ENCODE data around the gene GPR61.

The GPR61 gene

DNA sequence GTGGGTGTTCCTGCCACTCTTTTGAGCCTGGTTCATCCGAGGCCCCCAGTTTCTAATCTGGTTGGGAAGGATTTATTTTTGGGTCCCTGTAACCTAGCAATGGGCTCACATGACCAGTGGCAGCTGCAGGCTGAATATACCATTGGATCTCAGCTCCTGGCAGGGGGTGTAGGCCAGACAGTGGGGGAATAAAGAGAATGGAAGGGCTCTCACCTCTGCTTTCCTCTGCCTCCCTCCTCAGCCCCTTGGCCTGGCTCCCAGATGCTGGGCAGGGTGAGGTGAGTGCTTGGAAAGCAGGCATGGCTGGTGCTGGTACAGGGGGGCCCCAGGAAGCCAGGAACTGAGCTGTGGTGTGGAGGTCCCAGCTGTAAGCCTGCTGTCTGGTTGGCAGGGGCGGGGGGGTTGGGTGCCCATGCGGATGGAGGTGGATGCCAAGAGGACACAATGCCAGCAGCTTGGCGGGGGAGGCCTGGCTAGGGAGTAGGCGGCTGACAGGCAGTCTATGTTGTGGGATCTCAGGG lies 3.6 kb upstream of the GPR61 start:
- DNase-seq (ENCODE audit: low read depth in 2 of 2), result no peak

DNA sequence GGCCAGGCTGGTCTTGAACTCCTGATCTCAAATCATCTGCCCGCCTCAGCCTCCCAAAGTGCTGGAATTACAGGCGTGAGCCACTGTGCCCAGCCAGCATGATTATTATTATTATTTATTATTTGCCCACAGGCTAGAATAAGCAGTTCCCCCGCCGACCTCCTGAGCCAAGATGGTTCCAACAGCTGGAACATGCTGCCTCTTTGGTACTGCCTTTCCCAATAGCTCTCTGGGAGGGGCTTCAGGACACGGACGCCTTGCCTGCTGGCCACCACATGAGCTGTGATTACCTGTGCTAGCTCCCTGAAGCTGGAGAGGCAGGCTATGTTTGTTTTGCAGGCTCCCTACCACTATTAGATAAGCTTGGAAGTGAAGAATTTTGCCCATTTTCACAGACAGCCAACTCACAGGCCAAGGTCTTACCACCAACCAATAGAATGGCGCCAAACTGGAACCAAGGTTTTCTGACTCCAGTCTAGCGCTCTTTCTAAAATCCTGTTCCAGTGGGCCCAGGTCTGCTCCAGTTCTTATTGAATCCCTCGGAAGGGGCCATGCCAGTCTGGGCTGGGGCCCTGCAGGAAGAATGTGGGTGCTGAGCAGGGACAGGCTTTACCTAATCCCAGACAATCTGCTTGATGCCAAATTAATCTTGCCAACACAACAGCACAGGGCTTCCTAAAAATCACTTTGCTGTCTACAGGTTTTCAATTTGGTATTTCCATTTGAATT lies 2.1 kb upstream of the GPR61 start:
- DNase-seq (ENCODE audit: low read depth in 2 of 2), result no peak

DNA sequence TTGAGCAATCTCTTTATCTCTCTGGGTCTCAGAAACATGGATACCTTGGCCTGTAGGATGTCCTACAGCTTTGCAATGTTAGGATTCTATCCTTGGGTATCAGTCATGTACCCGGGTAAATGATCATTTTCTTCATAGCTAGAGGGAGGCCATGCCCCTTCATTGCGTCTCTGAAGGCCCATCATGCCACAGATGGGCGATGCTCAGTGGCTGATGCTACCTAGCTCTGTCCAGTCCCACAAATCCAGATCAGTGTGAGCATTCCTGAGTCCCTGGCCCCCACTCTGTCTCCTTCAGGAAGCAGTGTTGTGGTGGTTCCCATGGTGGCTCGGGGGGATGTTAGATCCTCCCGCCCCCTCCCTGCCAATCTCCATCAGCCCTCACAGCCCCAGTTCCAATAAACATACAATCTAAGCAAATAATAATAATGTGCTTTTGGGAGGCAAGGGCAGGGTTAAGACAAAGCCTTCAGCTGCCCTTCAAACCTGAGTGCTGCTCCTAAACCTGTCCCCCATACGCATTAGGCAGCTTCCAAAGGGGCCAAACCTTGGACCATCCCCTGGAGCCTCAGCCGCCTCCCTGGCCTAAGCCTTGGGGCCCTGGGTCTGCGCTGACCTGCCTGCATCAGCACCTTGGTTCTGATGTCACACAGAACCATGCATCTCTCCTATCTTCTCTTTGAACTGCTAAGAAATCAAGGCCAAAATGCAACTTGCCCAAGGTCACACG lies 681 bp upstream of the GPR61 start:
- no peak for DNase-seq (ENCODE audit: low read depth in 2 of 2)

DNA sequence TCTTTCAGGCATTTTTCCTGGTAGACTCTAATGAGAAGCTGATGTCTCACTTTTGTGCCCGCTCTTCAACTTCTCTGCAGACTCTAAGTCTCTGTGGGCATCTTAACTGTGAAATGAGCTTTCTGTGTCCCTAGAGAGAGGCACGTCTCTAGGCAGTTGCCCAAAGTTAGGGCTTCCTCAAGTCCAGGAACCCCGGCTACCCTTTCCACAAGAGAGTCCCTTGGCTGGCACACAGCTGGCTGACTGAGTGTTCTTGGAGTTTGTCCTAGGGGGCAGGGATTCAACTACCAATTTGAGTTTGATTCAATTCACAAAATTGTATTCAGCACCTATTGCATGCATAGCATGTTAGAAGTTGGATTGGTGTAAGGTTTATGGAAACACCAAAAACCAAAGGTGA lies 1.4 kb downstream of the GPR61 start:
- no peak for DNase-seq (ENCODE audit: low read depth in 2 of 2)

DNA sequence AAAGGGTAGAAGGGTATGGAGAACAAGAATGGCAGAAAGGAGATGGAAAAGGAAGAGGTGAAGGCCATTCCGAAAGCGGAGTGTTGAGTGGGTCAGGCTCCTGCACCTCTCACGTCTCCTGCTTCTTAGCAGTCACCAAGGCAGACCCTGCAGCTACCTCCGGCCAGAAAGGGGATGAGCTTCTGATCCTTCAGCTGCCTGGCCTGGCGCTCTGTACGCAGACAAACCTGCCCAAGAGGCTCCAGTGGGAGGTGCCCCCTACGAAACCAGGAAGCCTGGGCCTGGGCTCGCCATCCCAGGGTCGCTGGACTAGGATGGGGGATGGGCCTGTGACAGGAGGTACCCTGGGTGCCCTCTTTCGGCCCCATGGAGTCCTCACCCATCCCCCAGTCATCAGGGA lies 3.0 kb downstream of the GPR61 start:
- DNase-seq (ENCODE audit: low read depth in 2 of 2), result no peak

DNA sequence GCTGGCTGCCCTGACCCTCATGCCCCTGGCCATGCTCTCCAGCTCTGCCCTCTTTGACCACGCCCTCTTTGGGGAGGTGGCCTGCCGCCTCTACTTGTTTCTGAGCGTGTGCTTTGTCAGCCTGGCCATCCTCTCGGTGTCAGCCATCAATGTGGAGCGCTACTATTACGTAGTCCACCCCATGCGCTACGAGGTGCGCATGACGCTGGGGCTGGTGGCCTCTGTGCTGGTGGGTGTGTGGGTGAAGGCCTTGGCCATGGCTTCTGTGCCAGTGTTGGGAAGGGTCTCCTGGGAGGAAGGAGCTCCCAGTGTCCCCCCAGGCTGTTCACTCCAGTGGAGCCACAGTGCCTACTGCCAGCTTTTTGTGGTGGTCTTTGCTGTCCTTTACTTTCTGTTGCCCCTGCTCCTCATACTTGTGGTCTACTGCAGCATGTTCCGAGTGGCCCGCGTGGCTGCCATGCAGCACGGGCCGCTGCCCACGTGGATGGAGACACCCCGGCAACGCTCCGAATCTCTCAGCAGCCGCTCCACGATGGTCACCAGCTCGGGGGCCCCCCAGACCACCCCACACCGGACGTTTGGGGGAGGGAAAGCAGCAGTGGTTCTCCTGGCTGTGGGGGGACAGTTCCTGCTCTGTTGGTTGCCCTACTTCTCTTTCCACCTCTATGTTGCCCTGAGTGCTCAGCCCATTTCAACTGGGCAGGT lies 3.8 kb downstream of the GPR61 start:
- DNase-seq (ENCODE audit: low read depth in 2 of 2), result no peak

DNA sequence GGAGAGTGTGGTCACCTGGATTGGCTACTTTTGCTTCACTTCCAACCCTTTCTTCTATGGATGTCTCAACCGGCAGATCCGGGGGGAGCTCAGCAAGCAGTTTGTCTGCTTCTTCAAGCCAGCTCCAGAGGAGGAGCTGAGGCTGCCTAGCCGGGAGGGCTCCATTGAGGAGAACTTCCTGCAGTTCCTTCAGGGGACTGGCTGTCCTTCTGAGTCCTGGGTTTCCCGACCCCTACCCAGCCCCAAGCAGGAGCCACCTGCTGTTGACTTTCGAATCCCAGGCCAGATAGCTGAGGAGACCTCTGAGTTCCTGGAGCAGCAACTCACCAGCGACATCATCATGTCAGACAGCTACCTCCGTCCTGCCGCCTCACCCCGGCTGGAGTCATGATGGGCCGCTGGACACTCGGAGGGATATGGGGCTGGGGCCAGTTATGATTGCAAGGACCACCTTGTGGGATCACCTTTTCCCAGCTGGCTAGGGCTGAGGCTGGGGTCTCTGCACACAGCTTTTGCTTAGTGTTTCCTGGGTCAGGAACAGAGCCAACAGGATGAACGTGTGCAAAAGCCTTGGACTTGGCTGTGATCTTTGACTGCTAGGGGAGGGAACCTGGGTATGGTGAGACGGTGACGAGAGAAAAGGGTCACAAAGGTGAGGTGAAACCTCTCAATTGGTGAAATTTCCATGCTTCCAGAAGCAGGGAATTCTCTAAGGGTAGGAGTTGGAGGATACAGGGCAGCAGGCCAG lies 4.5 kb downstream of the GPR61 start:
- no peak for DNase-seq (ENCODE audit: low read depth in 2 of 2)

DNA sequence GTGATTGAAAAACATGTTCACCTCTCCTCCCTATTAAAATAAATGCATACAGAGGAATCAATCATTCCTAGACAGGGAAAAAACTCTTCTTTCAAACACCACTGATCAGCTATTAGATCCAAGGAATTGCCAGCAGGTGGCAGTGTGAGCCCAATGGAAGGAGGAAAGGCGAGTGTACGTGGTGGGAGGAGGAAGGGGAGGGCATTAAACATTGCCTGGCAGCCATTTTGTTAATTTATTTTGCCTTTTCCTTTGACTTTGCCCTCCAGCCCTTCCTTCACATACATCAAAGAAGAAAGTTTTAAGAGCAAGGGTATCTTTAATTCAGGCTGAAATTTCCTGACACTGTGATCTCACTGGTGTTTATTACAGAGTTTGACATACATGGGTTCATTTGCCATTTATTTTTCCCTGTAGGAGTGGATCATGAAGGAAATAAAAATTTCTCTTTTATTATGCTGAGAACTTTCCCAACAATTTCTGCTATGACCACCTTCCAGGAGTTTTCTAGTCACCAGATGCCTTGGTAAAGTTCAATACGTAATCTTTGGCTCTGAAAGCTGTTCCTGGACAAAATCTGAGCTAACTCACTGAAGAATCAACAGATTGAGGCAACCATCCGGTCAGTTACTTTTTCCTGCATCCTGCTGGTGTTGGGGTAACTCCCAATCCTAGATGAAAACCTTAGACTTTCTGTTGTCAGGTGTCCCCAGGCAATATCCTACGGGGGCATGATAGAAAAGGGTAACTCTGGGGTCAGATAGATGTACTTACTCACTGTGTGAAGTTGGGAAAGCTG lies 6.8 kb downstream of the GPR61 start:
- DNase-seq (ENCODE audit: low read depth in 2 of 2), result peak; percentile 74 to 79

DNA sequence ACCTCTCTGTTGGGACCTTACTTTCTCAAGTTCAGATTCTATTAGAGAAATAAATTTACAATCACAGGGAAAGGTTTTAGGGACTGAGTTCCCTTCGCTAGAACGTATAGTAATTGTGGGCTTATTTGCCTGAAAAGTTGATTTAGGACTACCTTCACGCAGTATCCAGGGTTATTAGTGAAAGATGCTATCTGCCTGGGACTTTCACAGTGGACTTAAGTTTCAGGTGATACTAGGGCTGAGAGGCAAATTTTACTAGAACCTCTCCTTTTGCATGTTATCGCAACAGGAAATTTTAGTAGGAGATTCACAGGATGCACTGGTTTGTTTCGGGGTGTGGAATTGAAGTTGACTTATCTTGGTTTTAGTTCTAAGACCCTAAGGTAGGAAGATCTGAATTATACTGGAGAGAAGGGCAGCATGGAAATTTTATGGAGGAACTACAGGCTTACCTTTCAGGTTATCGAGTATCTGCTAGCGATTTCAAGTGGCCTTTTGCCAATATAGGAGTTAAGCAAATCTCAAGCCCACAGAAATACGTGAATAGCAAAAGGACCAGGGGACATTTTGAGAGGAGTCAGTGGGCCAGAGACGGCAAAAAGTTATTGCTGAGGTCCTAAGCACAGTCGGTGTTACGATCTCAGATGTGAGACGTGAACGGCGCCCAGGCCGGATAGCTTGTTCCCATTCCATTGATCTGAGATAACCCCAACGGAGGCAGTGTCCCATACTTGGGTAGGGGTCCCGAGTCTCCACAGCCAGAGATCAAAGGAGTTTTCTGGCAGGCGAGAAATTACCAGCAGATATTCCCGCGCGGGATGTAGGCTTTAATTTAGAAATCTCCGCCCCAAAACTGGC lies 8.0 kb downstream of the GPR61 start:
- no peak for DNase-seq (ENCODE audit: low read depth in 2 of 2)

DNA sequence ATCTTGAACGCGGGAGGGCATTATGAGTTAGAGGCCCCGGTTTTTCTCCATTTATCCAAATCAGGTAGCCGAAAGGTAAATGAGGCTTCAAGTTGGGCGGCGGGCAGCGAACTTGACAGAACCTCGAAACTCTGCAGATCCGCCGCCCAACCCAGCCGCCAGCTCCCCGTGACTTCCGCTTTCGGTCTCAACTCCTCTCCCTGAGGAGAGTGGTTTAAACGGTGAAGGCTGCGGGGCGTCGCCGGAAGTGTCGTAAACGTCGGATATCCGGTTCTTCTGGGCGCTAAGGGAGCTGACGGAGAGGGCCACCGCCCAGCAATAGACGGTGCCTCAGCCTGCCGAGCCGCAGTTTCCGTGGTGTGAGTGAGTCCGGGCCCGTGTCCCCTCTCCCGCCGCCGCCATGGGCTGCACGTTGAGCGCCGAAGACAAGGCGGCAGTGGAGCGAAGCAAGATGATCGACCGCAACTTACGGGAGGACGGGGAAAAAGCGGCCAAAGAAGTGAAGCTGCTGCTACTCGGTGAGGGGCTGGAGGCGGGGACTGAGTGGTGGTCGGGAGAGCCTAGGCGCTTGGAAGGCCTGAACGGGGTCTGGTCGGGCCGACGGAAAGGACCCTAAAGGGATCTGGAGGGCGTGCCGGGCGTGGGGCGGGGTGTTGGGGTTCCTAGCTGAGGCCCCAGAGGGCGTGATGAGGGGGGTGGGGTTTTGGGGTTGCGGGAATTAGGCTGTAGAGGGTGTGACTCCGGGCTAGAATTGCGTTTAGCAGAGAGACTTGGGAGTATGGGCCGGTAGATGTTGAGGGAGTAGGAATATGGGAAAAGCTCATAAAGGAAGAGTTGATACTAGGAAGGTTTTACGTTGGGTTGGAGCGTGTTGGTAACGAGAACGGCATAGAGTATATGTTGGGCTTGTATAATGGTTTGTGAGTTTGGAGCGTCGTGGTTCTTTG lies 8.9 kb downstream of the GPR61 start, which contains the start of gene GNAI3:
Gene GNAI3, plus strand, starts transcription at position 295 of the 947 bp plus-strand sequence. Its CDS starts 106 bp downstream, at position 401.
- peak; percentile 93 for DNase-seq (ENCODE audit: low read depth in 2 of 2)

DNA sequence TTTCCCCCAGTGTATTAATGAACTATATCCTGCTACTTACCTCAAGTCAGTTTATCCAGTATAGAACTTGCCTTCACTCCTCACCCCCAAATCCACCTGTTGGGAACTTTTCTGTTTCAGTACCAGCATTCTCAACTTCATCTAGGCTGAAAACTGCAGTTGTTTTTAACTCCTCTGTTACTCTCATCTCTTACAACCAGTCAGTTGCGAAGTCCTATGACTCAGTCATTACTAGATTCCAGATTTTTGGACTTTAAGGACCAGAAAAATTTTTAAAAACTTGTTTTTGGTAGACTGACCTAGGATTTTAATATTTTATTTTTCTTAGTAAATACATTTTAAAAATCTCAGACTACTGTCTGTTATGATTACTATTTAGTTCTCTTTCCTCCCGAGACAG lies 16.9 kb downstream of the GPR61 start:
- DNase-seq (ENCODE audit: low read depth in 2 of 2), result no peak

DNA sequence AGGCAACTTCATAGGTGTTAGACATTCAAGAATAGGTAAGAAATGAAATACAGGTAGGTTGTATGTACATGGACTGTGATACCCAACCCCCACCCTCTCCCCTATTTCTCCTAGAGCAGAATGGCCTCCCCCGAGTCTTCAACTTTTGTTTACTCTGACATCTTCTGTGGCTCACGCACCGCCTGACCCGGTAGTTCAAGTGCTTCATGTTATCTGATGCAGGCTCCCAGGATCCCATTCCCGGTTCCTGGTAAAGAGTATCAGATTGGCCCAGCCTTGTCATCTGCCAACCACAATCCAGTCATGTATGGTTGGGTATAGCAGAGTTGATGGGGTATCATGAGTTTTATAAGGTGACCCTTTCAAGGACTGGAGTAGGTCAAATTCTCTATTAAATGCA lies 17.8 kb downstream of the GPR61 start:
- no peak for DNase-seq (ENCODE audit: low read depth in 2 of 2)

DNA sequence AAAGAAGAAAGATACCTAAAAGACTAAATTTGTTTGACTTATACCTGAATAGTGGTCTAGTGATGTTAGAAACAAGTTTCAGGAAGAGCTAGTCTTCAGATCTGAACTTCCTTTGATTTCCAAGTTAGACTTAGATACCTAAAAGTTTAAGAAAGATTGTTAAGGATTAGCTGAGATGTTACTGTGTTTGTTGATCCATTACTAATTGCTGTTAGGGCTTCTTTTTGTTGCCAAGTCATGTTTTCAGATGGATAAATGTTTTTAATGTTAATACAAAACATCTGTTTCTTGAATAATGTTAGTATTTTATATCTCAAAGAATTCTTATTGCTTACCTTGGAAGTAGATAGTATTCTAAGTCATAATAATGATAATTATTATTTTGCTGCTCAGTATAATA lies 20.3 kb downstream of the GPR61 start:
- no peak for DNase-seq (ENCODE audit: low read depth in 2 of 2)

DNA sequence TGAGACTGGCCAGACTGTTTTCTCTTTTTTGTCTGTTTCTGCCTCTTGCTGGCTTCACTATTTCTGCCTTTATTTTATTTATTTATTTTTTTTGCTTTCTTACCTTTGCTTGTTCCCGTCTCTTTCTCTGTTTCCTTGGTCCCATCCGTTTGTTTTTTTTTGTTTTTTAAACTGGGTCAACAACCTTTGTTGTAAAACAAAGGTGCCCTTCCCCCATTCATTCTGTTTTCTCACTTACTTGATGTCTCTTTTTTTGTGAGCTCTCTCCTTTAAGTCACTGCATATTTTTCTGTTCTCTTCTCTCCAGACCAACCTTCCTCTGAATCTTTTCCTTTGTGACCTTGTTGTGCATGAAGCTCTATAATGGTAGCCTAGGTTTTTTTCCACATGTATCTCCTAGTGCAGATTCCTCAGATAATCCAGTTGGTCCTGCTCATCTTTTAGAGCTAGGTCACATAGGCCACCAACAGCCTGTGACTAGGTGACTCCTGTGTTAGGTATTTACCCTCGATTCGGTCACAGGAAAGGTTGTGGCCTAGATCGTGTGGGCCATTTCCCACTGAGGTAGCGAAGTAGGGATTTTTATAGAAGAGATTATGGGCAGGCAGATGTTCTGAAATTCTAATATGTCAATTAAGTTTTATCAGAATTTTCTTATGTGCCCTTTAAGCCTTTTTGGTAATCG lies 24.7 kb downstream of the GPR61 start:
- DNase-seq (ENCODE audit: low read depth in 2 of 2), result no peak

DNA sequence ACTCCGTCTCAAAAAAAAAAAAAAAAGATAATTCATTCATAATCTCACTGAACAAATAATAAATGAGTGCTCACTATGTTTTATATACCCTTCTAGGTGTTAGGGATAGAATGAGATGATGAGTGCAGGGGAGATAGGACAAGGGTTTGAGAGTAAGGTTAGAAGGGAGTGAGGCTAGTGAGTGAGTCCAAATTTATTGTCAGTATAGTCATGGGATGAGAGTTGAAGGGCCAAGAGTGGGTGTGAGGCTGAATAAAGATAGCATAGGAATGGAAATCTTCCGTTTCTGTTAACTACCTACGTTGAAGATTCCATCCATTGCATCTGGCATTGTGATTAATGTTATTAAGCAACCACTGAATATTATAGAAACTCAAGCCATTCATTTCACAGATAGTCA lies 25.6 kb downstream of the GPR61 start:
- no peak for DNase-seq (ENCODE audit: low read depth in 2 of 2)

DNA sequence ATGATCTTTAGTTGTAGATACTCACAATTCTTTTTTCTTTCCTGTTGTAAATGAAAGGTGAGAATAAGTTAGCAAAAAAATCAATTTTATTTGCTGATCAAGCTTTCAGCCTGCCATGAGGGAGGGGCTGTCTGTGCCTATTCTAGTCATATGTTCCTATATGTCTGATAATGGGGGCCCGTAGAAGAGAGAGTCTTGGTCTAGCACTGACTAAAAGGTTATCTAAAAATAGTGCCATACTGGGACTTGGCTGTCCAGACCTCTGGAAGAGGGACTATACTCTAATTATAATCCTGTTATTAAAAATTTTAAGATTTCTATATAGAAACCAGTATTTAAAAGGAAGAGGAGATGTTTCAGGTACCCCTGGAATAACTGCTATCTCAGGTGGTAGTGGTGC lies 27.3 kb downstream of the GPR61 start:
- DNase-seq (ENCODE audit: low read depth in 2 of 2), result no peak

DNA sequence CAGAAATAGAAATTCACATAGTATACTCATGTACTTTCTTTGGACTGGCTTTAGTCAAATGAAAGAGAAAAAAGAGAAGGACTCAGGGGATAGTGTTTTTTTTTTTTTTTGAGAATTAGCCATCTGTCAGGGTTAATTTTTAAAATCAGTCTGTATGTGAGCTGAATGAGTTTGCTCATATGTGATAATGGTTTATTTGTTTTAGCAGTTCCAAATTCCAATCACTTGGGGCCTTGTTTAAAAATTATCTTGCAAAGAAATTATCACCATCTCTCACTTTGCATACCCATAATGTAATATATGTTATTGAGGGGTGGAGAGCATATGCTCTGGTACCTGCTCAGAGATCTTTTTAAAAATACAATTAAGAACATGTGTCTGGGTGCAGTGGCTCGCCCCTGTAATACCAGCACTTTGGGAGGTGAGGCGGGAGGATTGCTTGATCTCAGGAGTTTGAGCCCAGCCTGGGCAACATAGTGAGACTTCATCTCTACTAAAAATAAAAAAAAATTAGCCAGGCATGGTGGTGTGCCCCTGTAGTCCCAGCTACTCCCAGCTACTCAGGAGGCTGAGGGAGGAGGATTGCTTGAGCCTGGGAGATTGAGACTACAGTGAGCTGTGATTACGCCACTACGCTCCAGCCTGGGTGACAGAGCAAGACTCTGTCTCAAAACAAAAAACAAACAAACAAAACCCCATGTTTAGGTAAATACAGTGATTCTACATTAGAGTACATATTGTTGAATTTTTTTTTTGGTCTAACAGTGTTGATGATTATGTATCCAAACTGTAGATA lies 28.4 kb downstream of the GPR61 start:
- DNase-seq (ENCODE audit: low read depth in 2 of 2), result no peak

All from activated CD8-positive, alpha-beta memory T cell treated with anti-CD3 and anti-CD28 coated beads for 4 hours (primary cell).